Smooth muscle cell (in vitro differentiated cells): ENCODE data around the gene ACAA1. TPM values are rescaled to one million over a fixed set of nuclear protein-coding genes. Genes with fewer than 3 reads are reported as not detected.

Experiments used
- DNase-seq: peaks from one replicate; lab custom pipeline; 2025; ENCODE audit not compliant: unreplicated experiment; lab: John Stamatoyannopoulos, UW
- H2AFZ ChIP-seq: fragments of 200-600 bp; sonication (generic); 2 replicates; pipeline ENCODE4 v1.6.0; 2016; ENCODE audit warnings: antibody characterized with exemption, low read depth, mild to moderate bottlenecking
- H3F3A ChIP-seq: fragments of 200-600 bp; sonication (generic); 2 replicates; pipeline ENCODE4 v1.6.0; 2017; ENCODE audit warnings: antibody characterized with exemption, low read depth
- H3K27ac ChIP-seq: fragments of 200-600 bp; sonication (generic); 2 replicates; pipeline ENCODE4 v1.5.1; 2016; ENCODE audit warnings: low read depth, mild to moderate bottlenecking
- H3K27me3 ChIP-seq: fragments of 200-600 bp; sonication (generic); 2 replicates; pipeline ENCODE4 v1.6.1; 2016; ENCODE audit warnings: low read depth, mild to moderate bottlenecking
- H3K36me3 ChIP-seq: fragments of 200-600 bp; sonication (generic); 2 replicates; pipeline ENCODE4 v1.5.1; 2016; ENCODE audit warnings: low read depth
- H3K4me1 ChIP-seq: fragments of 200-600 bp; sonication (generic); 2 replicates; pipeline ENCODE4 v1.5.1; 2016; ENCODE audit warnings: low read depth
- H3K4me2 ChIP-seq: fragments of 200-600 bp; sonication (generic); 2 replicates; pipeline ENCODE4 v1.6.0; 2016; ENCODE audit warnings: mild to moderate bottlenecking
- H3K4me3 ChIP-seq: fragments of 200-600 bp; sonication (generic); 2 replicates; pipeline ENCODE4 v1.5.1; 2016; ENCODE audit warnings: mild to moderate bottlenecking
- H3K79me2 ChIP-seq: fragments of 200-600 bp; sonication (generic); 2 replicates; pipeline ENCODE4 v1.6.0; 2016; ENCODE audit warnings: low read depth, mild to moderate bottlenecking
- H3K9ac ChIP-seq: fragments of 200-600 bp; sonication (generic); 2 replicates; pipeline ENCODE4 v1.6.0; 2016; ENCODE audit warnings: low read depth
- H3K9me3 ChIP-seq: fragments of 200-600 bp; sonication (generic); replicated peaks from 2 replicates; pipeline ENCODE4 v1.5.1; 2016; ENCODE audit warnings: low read depth
- H4K20me1 ChIP-seq: fragments of 200-600 bp; sonication (generic); 2 replicates; pipeline ENCODE4 v1.6.0; 2016; ENCODE audit warnings: low read depth
- WGBS: methylation state at CpG from one replicate; pipeline ENCODE4 v1.1.7; 2016; ENCODE audit warnings: low lambda C conversion rate; 5-methylcytosine and 5-hydroxymethylcytosine counted together
- polyA plus RNA-seq: library from polyadenylated mRNA; unstranded; fragments of >200 nt; fragmentation: Nextera tagmentation; extraction: Ambion mirVana; gene quantifications from 2 replicates; pipeline ENCODE4 v1.2.1, GENCODE V29; 2016
- total RNA-seq: library from RNA; depleted of rRNA; stranded (reverse); fragments of >200 nt; gene quantifications from 2 replicates; pipeline ENCODE4 v1.2.3, GENCODE V29; 2014
- TF ChIP-seq, protein P1 (sequence below): fragments of 200-600 bp; sonication (generic); IDR thresholded peaks from 2 replicates; pipeline ENCODE4 v1.5.1; 2017; ENCODE audit warnings: borderline replicate concordance, mild to moderate bottlenecking, antibody characterized with exemption; ENCODE audit not compliant: insufficient read depth, poor library complexity, severe bottlenecking

ACAA1 gene
- total and polyA plus RNA-seq, 2 experiments from 2014 or later = 22.7 to 41.8 TPM

- no peak for DNase-seq
- Histone ChIP-seq H3K4me3 (no peak overlapping the region), H2AFZ (no peak overlapping the region), H3K27me3 (no peaks in the 10 kb centered on the region), H3K36me3 (no peaks in the 10 kb centered on the region), H3K4me1 (peaks cover 11% of the 10 kb centered on the region), H3K27ac (no peak overlapping the region), H3K9ac (no peak overlapping the region), H4K20me1 (no peaks in the 10 kb centered on the region), H3K79me2 (peaks cover 11% of the 10 kb centered on the region), H3K4me2 (no peak overlapping the region), H3F3A (no peaks in the 10 kb centered on the region), H3K9me3 (peaks cover 3% of the 10 kb centered on the region)
- 88% methylated on average over 1 of the region's 1 CpG for WGBS
- TF ChIP-seq, protein P1, sequence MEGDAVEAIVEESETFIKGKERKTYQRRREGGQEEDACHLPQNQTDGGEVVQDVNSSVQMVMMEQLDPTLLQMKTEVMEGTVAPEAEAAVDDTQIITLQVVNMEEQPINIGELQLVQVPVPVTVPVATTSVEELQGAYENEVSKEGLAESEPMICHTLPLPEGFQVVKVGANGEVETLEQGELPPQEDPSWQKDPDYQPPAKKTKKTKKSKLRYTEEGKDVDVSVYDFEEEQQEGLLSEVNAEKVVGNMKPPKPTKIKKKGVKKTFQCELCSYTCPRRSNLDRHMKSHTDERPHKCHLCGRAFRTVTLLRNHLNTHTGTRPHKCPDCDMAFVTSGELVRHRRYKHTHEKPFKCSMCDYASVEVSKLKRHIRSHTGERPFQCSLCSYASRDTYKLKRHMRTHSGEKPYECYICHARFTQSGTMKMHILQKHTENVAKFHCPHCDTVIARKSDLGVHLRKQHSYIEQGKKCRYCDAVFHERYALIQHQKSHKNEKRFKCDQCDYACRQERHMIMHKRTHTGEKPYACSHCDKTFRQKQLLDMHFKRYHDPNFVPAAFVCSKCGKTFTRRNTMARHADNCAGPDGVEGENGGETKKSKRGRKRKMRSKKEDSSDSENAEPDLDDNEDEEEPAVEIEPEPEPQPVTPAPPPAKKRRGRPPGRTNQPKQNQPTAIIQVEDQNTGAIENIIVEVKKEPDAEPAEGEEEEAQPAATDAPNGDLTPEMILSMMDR = no peak
These were observed 6.0 kb upstream of the ACAA1 start for GRCh38 chr3:38142959-38143358.

DNA sequence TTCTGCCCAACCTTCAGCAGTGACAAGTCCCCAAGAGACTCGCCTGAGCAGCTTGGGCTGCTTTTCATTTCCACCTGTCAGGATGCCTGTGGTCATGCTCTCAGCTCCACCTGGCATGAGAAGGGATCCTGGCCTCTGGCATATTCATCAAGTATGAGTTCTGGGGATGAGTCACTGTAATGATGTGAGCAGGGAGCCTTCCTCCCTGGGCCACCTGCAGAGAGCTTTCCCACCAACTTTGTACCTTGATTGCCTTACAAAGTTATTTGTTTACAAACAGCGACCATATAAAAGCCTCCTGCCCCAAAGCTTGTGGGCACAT, 5.0 kb upstream of the ACAA1 start:
- no peak overlapping the region for H3K27ac ChIP-seq
- WGBS = 85% methylated on average over 2 of the region's 2 CpGs
- DNase-seq = no peak
- H3K9ac ChIP-seq = no peak overlapping the region
- no peaks in the 10 kb centered on the region for H3K27me3 ChIP-seq
- no peak overlapping the region for H3K4me2 ChIP-seq
- H3F3A ChIP-seq = peaks cover 4% of the 10 kb centered on the region
- H3K4me3 ChIP-seq = no peak overlapping the region
- H3K4me1 ChIP-seq = peaks cover 17% of the 10 kb centered on the region
- TF ChIP-seq, protein P1 = no peak
- H3K79me2 ChIP-seq = peaks cover 11% of the 10 kb centered on the region
- H3K36me3 ChIP-seq = no peaks in the 10 kb centered on the region
- no peak overlapping the region for H2AFZ ChIP-seq
- peaks cover 3% of the 10 kb centered on the region for H3K9me3 ChIP-seq
- no peaks in the 10 kb centered on the region for H4K20me1 ChIP-seq

GRCh38 chr3:38141173-38141951, 4.4 kb upstream of the ACAA1 start:
- Histone ChIP-seq H4K20me1 (peaks cover under 1% of the 10 kb centered on the region), H2AFZ (no peak overlapping the region), H3K9me3 (no peaks in the 10 kb centered on the region), H3K27me3 (no peaks in the 10 kb centered on the region), H3K4me3 (no peak overlapping the region), H3F3A (peaks cover 4% of the 10 kb centered on the region), H3K4me2 (no peak overlapping the region), H3K79me2 (peaks cover 16% of the 10 kb centered on the region), H3K4me1 (peaks cover 17% of the 10 kb centered on the region), H3K9ac (no peak overlapping the region), H3K27ac (no peak overlapping the region), H3K36me3 (no peaks in the 10 kb centered on the region)
- WGBS = 96% methylated on average over 7 of the region's 7 CpGs
- no peak for DNase-seq
- TF ChIP-seq, protein P1 = no peak
